GM18861 (cell line): ENCODE data around the gene RFTN1.
A peak's percentile ranks its signal among the peaks of the same experiment; 100 is the strongest.

ENCODE experiments used
- ATAC-seq: cut with Tn5 transposase; IDR thresholded peaks from one replicate; pipeline ENCODE4 v1.9.1; 2021; ENCODE audit not compliant: unreplicated experiment

Gene RFTN1

DNA sequence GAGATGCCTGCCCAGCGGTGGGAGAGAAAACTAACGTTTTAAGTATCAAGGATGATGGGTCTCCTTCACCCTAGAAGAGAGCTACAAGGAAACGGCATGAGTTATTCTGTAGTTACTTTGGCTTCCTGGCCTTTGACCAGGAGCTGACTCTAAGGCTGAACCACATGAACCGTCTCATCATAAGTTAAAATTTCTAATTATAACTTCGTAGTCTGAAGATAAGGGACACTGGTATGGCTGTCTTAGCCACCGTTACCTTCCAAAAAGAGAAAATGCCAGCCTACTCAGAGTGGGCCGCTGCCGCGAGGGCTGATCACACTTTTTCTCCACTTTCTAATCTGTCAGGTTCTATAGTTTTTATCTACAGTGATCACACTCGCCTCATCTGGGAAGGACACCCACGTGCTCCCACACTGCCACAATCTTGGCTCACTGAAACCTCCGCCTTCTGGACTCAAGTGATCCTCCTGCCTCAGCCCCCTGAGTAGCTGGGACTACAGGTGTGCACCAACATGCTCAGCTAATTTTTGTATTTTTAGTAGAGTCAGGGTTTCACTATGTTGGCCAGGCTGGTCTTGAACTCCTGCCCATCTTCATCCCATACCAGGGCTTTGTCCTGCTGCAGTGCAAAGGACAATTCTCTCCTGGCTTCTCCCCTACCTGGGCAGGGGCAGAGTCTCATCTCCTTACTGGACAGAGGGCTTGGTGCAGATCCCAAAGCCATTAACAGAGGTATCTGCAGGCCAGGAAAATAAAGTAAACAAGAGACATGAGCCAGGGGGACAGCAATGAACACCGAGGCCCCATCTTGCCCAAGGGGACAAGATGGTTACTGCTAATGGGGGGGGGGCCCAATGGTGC lies 73.4 kb downstream of the RFTN1 start:
- ATAC-seq, result no peak

DNA sequence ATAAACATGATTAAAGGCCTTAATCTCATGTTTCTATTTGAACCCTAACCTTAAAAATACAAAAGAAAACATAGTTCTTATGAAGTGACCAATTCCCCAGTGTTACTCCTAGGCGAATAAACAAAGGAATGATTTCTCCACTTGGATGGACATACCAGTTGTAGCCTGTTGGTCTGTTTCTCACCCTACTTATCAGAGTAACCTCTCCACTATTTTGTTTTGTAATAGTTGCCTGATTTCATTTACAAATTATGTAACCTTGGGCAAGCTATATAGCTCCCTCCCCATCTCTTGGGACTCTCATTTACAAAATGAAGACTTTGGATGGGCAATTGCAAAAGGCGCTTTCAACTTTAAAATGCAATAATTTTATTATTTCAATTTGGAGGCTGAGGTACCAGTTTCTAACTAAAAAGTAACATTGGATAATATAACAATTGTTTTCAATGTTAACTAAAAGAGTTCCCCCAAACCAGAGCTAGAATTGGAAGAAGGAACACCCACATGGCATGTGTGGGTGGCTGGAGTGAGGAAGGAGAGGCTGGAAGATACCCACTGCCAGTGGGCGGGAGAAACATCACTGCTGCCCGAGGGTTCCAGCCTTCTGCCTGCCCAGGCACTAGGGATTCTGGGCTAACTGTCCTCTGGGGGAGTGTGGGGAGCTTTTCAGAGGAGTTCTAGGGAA lies 74.2 kb downstream of the RFTN1 start:
- ATAC-seq, result no peak

DNA sequence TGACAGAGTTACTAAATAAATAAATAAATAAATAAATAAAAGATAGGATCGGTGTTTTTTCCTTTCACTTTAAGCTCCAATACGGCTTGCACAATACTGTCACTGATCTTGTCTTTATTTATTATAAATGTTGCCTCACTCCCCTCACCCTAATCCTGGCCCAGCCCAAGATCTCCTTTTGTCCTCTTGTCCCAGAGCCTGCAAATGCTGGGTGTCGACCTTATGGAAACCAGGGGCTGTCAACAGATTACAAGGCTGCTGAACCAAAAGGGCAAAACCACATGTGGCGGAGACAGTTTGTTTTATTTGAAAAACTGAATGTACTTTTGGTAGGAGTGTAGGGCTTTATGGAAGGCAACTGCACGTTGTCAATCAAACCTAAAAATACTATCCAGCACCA lies 75.9 kb downstream of the RFTN1 start:
- no peak for ATAC-seq

DNA sequence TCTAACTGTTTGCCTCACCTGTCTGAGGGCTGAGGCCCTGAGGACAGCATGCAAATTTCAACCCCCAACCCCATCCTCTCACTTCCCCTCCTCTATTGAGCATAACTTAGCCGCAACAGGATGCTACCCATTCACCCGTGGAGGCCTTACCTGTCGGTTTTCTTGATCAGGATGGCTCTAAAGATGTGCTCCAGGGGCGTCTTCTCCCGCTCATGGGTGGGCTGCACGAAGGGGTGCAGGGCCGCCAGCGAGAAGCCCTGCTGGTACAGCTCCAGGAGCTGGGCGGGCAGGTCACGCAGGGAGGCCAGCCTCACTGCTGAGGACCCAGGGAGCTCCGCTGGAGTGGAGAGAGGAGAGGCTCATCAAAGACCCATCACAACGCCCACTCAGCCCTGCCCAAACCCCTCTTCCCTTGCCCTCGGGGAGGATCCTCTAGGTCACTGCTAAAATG lies 79.8 kb downstream of the RFTN1 start:
- peak; percentile 54 for ATAC-seq

DNA sequence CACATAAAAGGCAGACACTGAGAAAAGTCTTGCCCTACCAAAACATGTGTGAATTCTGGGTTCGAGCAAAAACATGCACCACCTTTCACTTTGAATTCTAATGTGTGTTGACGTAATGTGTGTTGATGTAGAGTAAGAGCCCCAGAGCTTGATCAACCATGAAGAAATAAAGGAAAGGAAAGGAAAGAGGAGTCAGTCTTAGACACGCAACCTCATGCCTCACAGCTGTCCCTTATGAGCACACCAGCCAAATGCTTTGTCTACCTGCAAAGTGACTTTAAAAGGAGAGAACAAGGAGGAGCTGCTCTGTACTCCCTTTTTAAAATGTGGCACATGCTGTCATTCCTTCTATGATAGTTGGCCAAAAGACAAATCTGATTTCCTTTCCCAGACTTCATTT lies 80.8 kb downstream of the RFTN1 start:
- peak; percentile 21 for ATAC-seq

DNA sequence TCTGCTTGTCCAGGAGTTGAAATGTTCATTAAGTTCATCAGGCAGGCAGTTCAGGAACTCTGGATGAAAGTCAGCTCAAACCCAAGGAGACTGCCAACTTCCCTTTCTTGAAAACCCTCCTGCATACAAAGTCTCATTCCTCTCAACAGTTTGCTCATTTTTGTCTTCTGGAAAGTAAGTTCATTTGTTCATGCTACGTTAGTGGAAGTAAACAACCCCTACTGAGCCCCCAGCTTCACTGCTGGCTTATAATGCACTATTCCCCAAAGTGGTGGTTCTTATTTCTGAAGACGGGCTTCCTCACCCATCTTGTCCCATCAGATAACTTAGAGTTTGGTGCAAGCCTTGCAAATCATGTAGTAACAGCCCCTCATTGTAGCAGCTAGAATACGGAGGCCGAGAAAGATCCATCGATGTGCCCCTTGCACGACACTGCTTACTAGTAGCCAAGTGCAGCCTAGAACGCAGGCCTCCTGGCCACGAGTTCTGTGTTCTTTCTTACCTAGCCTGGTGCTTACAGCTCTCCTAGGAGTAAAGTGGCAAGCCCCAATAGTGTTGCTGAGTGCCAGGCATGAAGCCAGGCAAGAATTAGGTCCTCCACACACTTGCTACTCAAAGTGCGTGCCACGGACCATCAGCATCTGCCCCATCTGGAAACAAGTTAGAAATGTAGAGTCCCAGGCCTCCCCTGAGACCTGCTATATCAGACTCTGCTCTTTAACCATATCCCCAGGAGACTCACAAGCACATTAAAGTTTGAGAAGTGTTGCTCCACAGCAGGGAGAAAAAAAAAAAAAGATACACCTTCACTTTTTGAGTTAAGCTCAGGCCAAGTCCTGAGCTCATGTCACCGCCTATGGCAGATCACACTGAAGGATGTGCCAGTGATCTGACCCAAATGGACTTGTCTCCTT lies 82.5 kb downstream of the RFTN1 start:
- peak; percentile 58 for ATAC-seq

DNA sequence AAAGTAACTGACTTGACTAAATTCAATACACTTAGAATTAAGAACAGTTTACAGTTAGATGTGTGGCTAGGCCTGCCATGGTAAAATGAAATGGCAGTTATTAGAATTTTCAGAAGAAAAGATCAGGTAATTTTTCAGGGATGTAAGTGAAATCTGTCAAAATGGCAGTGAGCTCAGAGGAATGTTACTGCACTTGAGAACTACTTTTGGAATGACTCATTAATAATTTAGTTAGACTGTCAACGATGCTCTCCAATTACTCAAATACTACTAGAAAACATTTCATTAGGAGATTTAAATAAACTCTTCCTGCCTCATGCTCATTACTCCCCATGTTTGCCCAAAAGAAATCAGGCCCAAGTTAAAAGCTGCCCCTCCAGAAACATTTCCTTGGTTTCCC lies 84.4 kb downstream of the RFTN1 start:
- no peak for ATAC-seq

DNA sequence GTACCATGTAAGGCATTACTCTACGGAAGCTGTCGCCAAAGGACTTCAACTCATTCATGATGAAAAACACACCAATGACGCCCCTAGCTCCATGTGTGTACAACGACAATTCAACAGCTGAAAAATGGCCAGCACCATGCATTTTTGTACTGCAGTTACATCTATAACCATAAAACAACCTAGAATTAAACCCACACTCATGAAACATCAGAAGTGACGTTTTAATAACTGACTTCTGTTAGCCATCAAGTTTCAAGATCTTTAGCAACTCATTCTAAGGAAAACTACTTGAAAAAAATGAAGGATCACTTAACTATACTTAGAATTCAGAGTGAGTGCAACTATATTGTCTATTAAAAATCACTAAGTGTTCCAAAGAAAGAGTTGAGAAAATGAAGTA lies 84.9 kb downstream of the RFTN1 start:
- ATAC-seq, result no peak

DNA sequence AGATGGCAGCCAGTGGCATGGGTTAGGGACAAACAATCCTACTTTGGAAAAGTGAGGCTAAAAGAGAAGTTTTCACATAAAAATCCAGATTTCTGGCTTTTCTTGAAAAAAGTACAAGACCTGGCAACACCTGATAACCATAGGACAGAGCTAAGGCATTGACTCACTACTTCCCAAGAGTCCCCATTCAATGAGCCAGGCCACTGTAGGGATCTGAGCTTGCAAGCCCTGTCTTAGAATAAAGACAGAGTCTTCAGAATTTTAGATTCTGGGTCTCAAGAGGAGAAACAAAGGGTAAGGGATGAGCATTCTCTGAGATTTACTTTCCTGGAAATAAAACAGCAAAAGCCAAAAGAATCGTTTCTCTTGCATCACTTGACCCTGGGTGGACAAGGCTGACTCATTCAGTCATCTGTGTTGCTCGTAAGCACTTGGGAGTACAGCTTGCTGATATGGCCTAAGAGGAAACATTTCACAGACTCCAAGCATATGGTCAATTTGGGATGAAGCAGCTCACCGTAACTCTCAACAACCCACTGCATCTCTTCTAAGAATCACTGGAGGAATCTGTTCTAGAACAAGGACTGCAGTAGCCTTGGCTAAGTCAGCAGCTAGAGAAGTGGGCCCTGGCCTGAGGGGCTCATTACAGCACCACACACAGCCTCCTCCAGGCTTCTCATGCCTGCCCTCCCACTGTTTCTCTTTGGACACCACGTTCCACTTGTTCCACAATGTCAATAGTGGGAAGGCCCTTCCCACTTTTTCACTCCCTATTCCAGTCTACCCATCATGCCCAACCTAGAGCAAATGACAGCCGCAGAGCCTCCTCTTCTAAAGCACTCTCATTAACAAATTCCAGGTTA lies 86.2 kb downstream of the RFTN1 start:
- ATAC-seq, result no peak

DNA sequence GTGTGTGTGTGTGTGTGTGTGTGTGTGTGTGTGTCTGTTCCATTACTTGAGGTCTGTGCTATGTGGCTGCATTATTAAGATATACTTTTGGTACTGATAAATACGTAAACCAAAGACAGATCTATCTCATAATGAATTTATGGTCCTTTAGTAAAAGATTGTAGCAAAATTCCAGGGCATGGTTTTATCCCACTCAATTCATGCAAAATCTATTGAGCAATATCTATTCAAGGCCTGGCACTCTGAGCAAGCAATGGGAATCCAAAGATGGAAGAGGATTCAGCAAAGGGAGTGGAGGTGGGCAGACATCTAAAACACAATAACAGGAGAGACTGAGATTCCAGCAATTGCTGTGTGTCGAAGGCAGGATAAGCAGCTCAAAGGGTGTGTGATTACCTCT lies 86.8 kb downstream of the RFTN1 start:
- no peak for ATAC-seq

DNA sequence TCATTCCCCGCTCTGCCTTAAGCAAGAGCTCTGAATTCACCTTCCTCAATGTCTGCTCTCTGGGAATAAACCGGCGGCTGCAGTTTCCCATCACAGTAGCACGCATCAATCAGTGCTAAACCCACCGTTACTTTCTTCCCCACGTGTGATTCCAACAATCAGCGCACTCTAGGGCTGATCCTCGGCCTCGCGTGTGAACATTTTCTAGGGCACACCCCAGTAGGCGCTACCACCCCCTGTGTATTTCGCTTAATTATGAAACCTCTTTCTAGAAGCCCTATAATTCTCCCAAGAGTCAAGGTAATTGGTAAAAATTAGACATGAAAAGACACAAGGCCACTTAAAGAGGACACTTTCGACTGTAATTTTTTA lies 87.5 kb downstream of the RFTN1 start:
- no peak for ATAC-seq

DNA sequence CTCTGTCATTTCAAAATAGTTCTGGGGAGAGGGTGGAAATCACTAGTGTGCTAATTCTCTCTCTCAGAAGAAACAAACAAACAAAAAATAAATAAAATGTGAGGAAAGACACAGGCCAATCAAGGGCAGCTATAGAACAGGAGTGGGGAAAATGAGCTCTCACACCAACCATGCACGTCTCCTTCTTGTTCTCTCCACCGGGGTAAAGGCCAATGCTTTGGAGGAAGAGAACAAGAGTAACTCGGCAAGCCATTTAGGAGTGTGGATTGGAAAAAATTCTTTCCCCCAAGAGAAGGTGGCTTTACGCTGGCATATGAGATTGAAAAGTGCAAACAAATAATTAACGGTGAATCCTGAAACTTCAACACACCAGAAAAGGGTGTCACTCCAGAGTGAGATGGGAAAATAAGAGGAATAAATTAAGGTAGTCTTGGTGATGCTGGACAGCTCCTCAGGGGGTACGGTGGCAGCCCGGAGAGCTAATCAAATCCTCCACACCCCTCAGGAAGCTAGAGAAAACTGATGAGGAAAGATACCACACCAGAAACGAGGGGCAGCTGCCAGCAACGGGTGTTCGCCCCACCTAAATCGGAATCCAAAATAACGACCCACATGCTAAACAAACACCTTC lies 88.0 kb downstream of the RFTN1 start:
- ATAC-seq, result no peak

DNA sequence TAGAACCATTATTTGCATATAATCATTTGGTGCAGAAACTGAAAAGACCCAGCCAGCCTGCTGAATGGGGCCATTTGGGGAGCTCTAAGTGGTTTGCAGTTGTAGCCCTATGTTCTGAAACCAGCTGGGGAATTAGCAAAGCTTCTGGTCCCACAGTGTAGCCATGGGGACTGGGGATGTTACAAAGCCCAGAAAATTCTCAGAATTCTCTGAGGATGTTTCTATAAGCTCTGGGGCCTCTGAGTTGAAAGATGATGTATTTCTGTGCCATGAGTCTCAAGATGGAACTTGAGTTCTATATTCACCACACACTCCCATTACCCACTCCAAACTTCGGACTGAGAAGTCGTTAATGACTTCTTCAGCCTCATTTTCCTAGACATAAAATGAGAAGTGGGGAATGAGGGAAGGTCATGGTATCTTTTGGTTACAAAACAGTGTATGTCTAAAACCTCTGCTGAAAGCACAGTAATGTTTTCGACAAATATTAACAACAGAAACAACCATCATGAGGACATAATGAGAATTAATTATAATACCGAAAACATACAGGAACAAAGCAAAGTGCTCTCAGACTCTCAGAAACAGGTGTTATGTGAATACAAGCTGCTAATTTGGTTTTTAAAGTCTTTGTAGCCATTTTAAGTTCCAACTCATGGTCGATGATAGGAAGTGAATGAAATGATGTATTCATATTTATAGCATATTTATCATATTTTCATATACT lies 89.4 kb downstream of the RFTN1 start:
- peak; percentile 77 for ATAC-seq

DNA sequence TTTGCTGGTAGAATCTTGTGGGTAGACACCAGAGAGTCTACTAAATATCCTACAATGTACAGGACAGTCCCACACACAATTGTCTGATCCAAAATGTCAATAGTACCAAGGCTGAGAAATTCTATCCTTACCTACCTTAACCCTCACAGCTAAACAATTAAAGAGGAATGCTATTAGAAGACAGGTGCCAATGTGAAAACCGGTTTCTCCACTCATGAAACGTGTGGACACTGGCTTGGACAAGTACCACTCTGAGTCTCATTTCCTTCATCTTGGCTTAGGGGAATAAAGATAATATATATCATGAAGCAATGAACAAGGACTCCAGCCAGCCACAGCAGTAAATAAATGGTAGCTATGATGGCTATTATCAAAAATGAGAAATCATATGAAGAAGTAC lies 90.2 kb downstream of the RFTN1 start:
- ATAC-seq, result no peak

DNA sequence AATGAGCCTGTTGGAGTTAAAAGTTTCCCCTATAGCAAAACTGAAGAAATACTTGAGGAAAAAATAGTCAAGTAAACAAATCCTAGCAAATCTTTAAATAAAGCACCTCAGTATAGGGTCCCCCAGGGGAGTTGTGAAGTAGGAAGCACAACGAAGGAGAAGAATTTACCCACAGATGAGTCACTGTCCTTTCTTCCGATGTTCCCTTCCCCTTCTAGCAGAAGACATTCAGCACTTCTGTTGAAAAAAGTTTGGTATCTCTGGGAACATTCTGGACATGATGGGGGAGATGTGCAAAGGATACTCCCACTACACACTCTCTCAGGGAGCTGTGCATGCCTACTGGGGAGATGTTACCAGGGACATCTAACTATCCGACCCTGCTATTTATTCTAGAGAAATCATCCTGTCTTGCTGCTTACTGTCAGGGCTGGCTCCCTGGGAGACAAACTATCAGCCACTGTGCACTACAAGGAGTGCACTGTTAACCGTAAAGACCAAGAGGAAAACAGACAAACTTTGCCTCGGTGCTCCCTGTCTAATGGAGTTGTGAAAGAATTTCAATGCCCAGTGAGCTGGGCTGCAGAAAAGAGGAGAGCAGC lies 93.8 kb downstream of the RFTN1 start:
- ATAC-seq, result no peak

DNA sequence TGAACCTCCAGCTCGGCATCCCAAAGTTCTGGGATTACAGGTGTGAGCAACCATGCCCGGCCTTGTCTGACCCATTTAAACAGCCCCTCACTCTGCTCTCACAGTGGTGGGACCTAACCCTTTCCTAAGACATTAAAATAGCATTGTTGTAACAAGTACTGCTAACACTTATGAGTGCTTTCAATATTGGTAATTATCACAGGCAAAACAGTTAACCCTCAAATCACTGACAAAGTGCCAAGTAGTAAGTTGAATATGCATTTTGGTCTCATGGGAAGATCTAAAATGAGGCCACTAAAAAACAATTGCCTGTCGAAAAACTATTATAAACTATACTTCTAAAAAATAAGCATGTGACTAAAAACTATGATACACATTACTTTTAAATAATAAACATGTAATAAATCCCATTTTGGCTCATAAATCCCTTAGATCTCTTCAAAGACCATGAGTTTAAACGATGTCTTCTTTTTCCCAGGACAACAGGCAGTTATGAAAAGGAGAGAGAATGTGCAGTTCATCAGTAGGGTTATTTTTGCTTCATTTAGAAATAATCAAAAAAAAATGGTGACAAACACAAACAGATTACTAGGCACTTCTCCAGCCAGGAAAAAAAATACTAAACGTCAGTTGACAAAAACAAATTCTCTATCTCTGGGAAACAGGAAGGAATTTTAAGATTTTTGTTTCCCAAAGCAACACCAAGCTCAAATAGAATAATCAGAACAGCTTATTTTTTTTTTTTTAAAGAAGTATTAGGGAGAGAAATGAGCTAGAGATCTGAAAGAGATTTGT lies 95.4 kb downstream of the RFTN1 start:
- ATAC-seq, result no peak

DNA sequence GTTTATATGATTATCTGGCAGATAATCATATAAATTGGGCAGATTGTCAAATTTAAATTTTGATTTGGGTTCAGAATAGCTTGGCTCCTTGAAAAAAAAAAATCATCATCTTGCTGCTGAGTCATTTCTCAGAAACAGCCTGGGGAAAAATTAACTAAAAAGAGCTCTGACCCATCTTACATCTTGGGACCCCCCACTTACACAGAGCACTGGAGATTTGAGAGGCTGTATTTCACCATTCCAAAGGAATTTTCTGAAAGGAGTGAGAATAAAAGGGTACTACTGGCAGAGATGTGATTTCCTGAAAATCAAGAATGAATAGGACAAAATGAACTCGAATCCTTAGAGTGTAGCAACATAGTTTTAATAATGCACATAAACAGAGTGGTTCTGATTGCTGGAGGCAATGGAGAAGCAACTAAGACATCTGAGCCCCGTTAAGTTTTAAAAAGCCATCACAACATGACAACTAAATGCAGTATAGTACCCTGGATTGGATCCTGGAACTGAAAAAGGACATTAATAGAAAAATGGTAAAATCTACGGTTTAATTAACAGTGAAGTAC lies 97.5 kb downstream of the RFTN1 start:
- ATAC-seq, result no peak

DNA sequence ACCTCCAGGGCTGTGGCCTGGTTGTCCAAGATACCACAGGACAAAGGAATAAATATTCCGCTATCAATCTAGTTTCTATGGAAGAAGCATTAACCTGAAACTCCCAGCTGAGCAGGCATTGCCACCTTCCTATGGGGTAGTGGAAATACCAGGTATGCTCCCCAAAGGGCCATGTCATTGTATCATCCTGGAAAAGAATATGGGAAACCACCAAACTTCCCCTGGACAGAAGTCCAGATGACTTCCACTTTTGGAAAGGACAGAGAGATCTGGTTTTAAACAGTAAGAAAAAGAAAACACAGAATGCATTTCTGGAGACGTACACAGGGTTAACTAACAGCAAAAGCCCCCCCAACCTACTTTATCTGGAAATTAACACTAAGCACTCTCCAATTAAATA lies 100.2 kb downstream of the RFTN1 start:
- ATAC-seq, result no peak
